ENCODE data around the gene ADCY7.
"Not testable (repeated sequence)": the region's sequence is repeated elsewhere in the genome, so short reads cannot be mapped to it uniquely, and the experiment has no call there.

Gene ADCY7

GRCh38 chr16:50266337-50267091 is at the start of gene ADCY7:
ADCY7 (plus strand) TSS chr16:50266551; CDS start chr16:50288180, 21,629 bp downstream.
- peak; percentile 92 for DNase-seq (ENCODE audit: low read depth)

GRCh38 chr16:50219402-50219975 is 46.9 kb upstream of the ADCY7 start:
- no peak for DNase-seq (ENCODE audit: low read depth)

GRCh38 chr16:50224286-50224685 is 42.1 kb upstream of the ADCY7 start:
- DNase-seq (ENCODE audit: low read depth): no peak

GRCh38 chr16:50227120-50227519 is 39.2 kb upstream of the ADCY7 start:
- DNase-seq (ENCODE audit: low read depth): no peak

- no peak for DNase-seq (ENCODE audit: low read depth)
Observed at GRCh38 chr16:50227665-50228064, 38.7 kb upstream of the ADCY7 start.

DNA sequence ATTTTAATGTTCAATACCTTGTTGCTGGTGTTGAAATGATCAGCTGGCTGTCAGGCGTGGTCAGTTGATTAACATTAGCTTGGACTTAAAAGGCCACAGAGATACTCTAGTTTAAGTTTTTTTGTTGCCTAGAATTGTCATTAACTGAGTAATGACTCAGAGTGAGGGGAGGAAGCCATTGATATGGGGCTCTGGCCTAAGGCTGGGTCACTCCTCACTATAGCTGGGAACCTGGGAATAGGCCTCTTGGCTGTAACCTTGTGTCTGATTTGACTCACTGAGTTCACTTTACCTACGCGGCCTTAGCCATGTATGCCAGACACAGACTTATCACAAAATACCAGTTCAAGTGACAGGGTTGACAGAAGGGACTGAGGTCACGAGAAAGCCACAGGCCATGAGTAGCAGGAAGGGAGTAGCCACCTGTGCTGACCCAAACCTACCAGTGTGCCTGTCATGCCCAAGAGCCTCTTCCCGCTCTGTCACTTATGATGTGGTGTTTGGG is 37.9 kb upstream of the ADCY7 start:
- DNase-seq (ENCODE audit: low read depth): no peak

DNA sequence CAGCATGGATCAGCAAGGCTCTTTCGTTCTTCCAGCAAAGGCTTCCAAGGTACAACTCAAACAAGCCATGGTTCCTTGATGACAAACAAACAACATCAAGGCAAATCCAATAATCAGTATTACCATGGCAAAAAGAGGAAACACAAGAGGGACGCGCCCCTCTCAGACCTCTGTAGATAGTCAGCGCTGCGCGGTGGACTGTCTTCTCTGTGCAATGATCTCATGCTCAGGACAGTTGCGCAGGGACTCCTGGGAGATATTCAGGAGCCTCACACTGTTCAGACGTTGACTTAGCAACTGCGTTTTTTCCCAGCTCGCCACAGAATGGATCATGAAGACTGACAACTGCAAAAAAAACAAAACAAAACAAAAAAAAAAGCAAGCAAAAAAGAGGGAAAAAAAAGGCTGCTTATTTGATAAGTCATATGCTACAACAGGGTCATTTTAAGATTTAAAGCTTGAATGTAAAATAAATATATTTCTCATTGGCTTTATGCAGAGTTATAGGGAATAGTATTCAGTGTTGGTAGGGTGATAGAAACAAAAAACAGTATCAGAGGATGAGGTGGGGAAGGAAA is 37.1 kb upstream of the ADCY7 start:
- DNase-seq (ENCODE audit: low read depth): no peak

- DNase-seq (ENCODE audit: low read depth): peak; percentile 24
Observed at GRCh38 chr16:50234771-50235556, 31.4 kb upstream of the ADCY7 start.

DNA sequence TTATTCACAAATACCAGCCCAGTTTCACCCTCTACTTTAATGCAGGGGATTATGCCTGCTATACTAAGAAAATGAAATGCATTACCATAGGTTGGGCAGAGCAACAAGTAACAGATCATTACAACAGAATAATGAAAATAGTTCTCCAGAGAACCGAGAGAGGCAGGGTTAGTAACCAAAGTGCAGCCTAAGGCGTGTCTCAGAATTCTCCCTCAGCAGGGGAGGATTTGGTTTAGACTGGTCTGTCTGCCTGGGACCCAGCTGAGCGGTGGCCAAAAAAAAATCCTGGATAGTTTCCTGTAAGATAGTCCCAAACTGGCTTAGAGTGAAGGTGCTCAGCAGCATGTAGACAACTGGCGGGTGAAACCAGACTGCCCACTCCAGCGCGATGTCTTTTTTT is 30.8 kb upstream of the ADCY7 start:
- DNase-seq (ENCODE audit: low read depth): no peak

- no peak for DNase-seq (ENCODE audit: low read depth)
Observed at GRCh38 chr16:50238314-50238713, 28.0 kb upstream of the ADCY7 start.

DNA sequence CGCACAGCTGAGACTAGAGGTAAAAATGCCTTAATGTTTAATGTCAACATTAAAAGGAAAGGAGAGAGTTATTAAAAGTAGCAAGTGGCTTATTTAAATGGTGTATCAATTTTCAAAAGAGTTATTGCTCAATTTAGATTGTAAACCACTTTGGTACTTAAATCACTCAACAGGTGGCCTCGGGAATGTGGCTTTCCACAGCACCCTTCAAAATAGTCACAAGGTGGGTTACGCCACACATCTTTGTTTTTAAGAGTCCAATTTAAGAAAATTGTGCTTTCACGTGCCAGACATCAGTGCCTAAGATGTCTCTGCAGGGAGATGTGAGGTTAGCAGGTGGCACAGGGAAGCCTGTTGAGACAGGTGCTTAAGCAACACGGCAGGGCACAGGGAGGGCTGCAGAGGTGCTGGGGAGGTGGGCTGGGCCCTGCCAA is 27.5 kb upstream of the ADCY7 start:
- DNase-seq (ENCODE audit: low read depth): no peak

GRCh38 chr16:50243024-50243423 is 23.3 kb upstream of the ADCY7 start:
- DNase-seq (ENCODE audit: low read depth): not testable (repeated sequence)

DNA sequence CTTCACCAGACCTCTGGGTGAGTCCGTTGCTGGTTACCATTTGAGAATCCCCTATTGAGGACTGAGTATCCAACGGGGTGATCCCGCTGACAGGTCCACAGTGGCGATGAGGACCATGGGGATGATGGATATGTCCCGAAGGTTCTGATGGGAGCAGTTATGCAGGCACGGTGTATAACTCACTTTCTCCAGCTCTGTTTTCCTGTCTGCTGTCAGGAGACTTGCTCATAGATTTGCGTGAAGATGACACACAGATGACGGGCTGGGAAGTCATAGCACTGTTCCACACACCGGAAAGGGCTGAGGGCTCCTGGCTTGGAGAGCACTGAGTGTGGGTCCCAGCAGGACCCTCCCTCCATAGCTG is 22.2 kb upstream of the ADCY7 start:
- peak; percentile 90 for DNase-seq (ENCODE audit: low read depth)

GRCh38 chr16:50244504-50245416 is 21.6 kb upstream of the ADCY7 start:
- peak; percentile 73 for DNase-seq (ENCODE audit: low read depth)

DNA sequence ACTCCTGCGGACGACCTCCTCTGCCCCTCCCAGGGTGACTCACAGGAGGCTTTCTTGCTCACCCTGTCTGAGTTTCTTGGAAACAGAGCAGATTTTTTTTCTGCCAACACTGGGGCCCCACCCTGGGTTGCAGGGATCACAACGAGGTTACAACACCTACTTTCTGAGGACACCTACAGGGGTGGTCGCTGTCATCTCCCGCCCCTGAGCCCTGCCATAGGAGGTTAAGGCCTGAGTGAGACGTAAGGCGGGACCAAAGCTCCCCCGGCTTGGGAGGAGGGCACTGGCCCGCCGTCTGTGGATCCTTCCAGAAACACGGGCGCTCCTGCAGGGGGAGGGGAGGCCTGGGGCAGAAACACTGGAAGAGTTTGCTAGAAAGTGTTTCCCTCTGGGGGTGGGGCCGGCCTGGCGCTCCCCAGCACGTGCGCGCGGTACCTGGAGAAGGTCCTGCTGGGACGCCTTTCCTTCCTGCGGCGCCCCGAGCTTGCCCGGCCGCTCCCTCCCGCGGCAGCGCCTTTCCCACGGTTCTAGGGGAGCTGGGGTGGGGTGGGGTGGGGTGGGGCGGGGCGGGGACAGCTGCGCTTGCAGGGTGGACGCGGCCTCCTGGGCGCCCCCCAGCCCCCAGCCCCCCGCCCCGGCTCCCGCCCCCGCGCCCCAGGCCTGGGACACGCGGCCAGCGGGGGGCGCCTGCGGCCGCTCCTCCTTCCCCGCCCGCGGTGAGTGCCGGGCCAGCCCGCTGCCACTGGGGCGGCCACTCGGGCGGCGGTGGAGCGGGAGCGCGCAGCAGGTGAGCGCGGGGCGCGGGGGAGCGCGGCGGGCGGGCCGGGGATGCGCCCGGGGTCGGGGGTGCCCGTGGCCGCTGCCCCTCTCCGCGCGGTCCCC is 20.7 kb upstream of the ADCY7 start:
- peak; percentile 90 for DNase-seq (ENCODE audit: low read depth)

DNA sequence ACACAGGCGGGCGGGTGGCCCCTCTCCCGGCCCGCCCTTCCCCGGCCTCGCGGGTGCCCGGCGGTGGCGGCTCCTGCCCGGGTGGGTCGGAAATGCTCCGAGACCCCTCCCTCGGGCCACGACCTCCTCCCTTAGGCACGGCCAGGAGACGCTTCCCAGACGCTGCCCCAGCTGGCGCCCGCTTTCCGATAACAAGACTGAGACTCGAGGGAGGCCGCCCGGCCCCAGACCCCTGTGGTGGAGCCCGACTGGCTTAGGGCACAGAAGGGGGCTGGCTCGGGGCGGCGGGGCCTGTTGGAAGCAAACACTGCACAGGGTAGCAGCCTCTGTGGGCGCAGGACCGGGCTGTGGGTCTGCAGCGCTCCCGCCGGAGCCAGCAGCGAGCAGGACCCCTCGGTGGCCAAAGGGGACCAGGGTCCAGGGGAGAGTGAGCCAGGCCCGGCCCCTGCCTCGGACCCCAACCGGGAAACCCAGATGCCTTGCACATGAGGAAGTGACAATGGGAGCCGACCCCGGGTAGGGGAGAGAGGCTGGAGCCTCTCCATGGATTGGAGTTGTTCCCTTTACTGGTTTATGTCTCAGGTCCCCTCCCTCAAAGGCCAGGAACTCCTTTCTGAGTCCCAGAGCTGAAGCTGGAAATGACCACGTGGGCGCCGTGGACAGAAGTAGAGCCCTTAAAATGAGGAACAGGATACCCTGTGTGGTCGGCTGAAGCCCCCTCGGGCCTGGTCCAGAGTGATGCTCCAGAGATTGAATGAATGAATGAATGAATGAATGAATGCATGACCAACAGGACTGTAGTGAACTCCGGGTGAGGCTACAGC is 19.8 kb upstream of the ADCY7 start:
- DNase-seq (ENCODE audit: low read depth): peak; percentile 31

GRCh38 chr16:50247123-50247905 is 19.0 kb upstream of the ADCY7 start:
- DNase-seq (ENCODE audit: low read depth): no peak

- DNase-seq (ENCODE audit: low read depth): no peak
Observed at GRCh38 chr16:50247906-50248608, 18.3 kb upstream of the ADCY7 start.
